Keratinocyte (primary cell): ENCODE results near the gene PARP16. TPM values are rescaled to one million over a fixed set of nuclear protein-coding genes. Genes with fewer than 3 reads are reported as not detected.

Experiments used
- DNase-seq: peaks from one replicate; pipeline ENCODE4 v3.0.0-alpha.2; 2011; ENCODE audit warnings: low read depth, missing footprints, low spot score
- FAIRE-seq: peaks from 2 replicates; lab custom pipeline; 2011; peaks lifted over from hg19 to GRCh38; lab: Jason Lieb, UNC
- H2AFZ ChIP-seq: 2 replicates; pipeline ENCODE4 v1.6.0; 2012; ENCODE audit warnings: low read length, control low read depth, inconsistent platforms; ENCODE audit not compliant: control insufficient read depth
- H3K27ac ChIP-seq: 2 replicates; pipeline ENCODE4 v1.5.1; 2011; ENCODE audit warnings: low read length; ENCODE audit not compliant: control insufficient read depth, insufficient read depth
- H3K27me3 ChIP-seq: 3 replicates; pipeline ENCODE4 v1.6.0; 2011; ENCODE audit warnings: low read length; ENCODE audit not compliant: control insufficient read depth, insufficient read depth; ENCODE audit errors: extremely low read depth
- H3K36me3 ChIP-seq, 2 experiments: 2 replicates in 1 of 2; 3 replicates in 1 of 2; pipeline ENCODE4 v1.5.1; 2011; ENCODE audit warnings: low read length in 2 of 2, mild to moderate bottlenecking in 1 of 2; ENCODE audit not compliant: control insufficient read depth in 2 of 2, insufficient read depth in 2 of 2; ENCODE audit errors: extremely low read depth in 1 of 2
- H3K4me1 ChIP-seq: 3 replicates; pipeline ENCODE4 v1.5.1; 2011; ENCODE audit warnings: low read length; ENCODE audit not compliant: control insufficient read depth, insufficient read depth; ENCODE audit errors: extremely low read depth
- H3K4me2 ChIP-seq: 3 replicates; pipeline ENCODE4 v1.6.0; 2011; ENCODE audit warnings: low read depth, low read length; ENCODE audit not compliant: control insufficient read depth, insufficient read depth; ENCODE audit errors: extremely low read depth
- H3K4me3 ChIP-seq, 3 experiments: fragments of 200-600 bp in 1 of 3; sonication (generic) in 1 of 3; 2 replicates in 2 of 3; 3 replicates in 1 of 3; pipeline ENCODE4 v1.5.1; 2011 to 2016; ENCODE audit warnings: low read length in 3 of 3, mild to moderate bottlenecking in 3 of 3, control low read depth in 2 of 3, inconsistent platforms in 1 of 3, low read depth in 1 of 3, mixed read lengths in 1 of 3, mixed run types in 1 of 3, moderate library complexity in 1 of 3; ENCODE audit not compliant: control insufficient read depth in 2 of 3, insufficient read depth in 2 of 3; ENCODE audit errors: extremely low read depth in 1 of 3
- H3K79me2 ChIP-seq: 2 replicates; pipeline ENCODE4 v1.6.0; 2012; ENCODE audit warnings: low read length; ENCODE audit not compliant: control insufficient read depth, insufficient read depth
- H3K9ac ChIP-seq: 3 replicates; pipeline ENCODE4 v1.6.0; 2011; ENCODE audit warnings: low read length; ENCODE audit not compliant: control insufficient read depth, insufficient read depth; ENCODE audit errors: extremely low read depth
- H3K9me1 ChIP-seq: 3 replicates; pipeline ENCODE4 v1.6.0; 2011; ENCODE audit warnings: low read length; ENCODE audit not compliant: control insufficient read depth, insufficient read depth; ENCODE audit errors: extremely low read depth
- H3K9me3 ChIP-seq: 2 replicates; pipeline ENCODE4 v1.5.1; 2012; ENCODE audit warnings: low read depth, low read length; ENCODE audit not compliant: control insufficient read depth
- H4K20me1 ChIP-seq: 3 replicates; pipeline ENCODE4 v1.6.0; 2011; ENCODE audit warnings: low read length; ENCODE audit not compliant: control insufficient read depth, insufficient read depth; ENCODE audit errors: extremely low read depth
- EZH2 ChIP-seq: IDR thresholded peaks from one replicate; pipeline ENCODE4 v1.6.1; 2012; ENCODE audit warnings: inconsistent platforms, mild to moderate bottlenecking, low read length, moderate library complexity
- dilution Hi-C: fragments of 300-500 bp; cut with MboI; formaldehyde crosslinking; loops from one replicate; pipeline ENCODE4 v1.7.0; 2020; ENCODE audit warnings: low sequenced_read_pairs; ENCODE audit not compliant: extremely low pct_ligation_motif_present
- polyA plus RNA-seq, 5 experiments: library from polyadenylated mRNA; depleted of rRNA in 3 of 5; stranded (reverse) in 3 of 5; stranded (forward) in 1 of 5; unstranded in 1 of 5; fragments of >200 nt; gene quantifications; 1 replicate in 1 of 5; 2 replicates in 3 of 5; 3 replicates in 1 of 5; pipeline versions ENCODE4 v1.2.1 to v1.2.3, GENCODE V29; 2011 to 2012; ENCODE audit warnings: missing spikeins in 2 of 5, low read depth in 1 of 5, low replicate concordance in 1 of 5
- TF ChIP-seq, protein P1 (sequence below), 3 experiments: IDR thresholded peaks in 1 of 3; conservative IDR thresholded peaks in 1 of 3; optimal IDR thresholded peaks in 1 of 3; 2 replicates in 2 of 3; 3 replicates in 1 of 3; pipeline versions ENCODE3 to v1.5.1; 2011; ENCODE audit warnings: low read length in 3 of 3, mild to moderate bottlenecking in 3 of 3, moderate library complexity in 2 of 3, control low read depth in 1 of 3, inconsistent platforms in 1 of 3; ENCODE audit not compliant: insufficient read depth in 2 of 3; ENCODE audit errors: extremely low read depth in 1 of 3

PARP16 gene
- polyA plus RNA-seq, 1 donor (not counting 4 experiments of a cell fraction or from before 2014, with no cell fraction given) = 2.1 TPM

- H3K79me2 ChIP-seq = no peaks in the 10 kb centered on the region
- no peaks in the 10 kb centered on the region for H3K4me1 ChIP-seq
- no peaks in the 10 kb centered on the region for H4K20me1 ChIP-seq
- H3K9ac ChIP-seq = no peak overlapping the region
- peaks cover 41% of the 10 kb centered on the region for H3K27me3 ChIP-seq
- no peak for TF ChIP-seq EZH2
- TF ChIP-seq, protein P1, sequence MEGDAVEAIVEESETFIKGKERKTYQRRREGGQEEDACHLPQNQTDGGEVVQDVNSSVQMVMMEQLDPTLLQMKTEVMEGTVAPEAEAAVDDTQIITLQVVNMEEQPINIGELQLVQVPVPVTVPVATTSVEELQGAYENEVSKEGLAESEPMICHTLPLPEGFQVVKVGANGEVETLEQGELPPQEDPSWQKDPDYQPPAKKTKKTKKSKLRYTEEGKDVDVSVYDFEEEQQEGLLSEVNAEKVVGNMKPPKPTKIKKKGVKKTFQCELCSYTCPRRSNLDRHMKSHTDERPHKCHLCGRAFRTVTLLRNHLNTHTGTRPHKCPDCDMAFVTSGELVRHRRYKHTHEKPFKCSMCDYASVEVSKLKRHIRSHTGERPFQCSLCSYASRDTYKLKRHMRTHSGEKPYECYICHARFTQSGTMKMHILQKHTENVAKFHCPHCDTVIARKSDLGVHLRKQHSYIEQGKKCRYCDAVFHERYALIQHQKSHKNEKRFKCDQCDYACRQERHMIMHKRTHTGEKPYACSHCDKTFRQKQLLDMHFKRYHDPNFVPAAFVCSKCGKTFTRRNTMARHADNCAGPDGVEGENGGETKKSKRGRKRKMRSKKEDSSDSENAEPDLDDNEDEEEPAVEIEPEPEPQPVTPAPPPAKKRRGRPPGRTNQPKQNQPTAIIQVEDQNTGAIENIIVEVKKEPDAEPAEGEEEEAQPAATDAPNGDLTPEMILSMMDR (optimal IDR thresholded peaks at IDR 0.05 in 1 of 3, IDR thresholded peaks at IDR 0.05 in 1 of 3, conservative IDR thresholded peaks at IDR 0.05 in 1 of 3; ENCODE audit: extremely low read depth in 1 of 3, insufficient read depth in 2 of 3, low read length in 3 of 3) = no peak
- no peak overlapping the region for H3K27ac ChIP-seq
- DNase-seq (no peak), FAIRE-seq (no peak)
- no peaks in the 10 kb centered on the region for H3K9me3 ChIP-seq
- no peak overlapping the region for H3K4me2 ChIP-seq
- dilution Hi-C loops = no loop called here
- no peak overlapping the region for H2AFZ ChIP-seq
- no peaks in the 10 kb centered on the region for H3K9me1 ChIP-seq
- no peak overlapping the region for H3K4me3 ChIP-seq
- no peaks in the 10 kb centered on the region for H3K36me3 ChIP-seq
Observed at GRCh38 chr15:65333148-65333820, 46.6 kb upstream of the PARP16 start.

- Histone ChIP-seq H3K27ac (no peak overlapping the region), H3K79me2 (no peaks in the 10 kb centered on the region), H4K20me1 (no peaks in the 10 kb centered on the region), H3K9me3 (no peaks in the 10 kb centered on the region), H3K4me3 (no peak overlapping the region), H2AFZ (no peak overlapping the region), H3K27me3 (peaks cover 37% of the 10 kb centered on the region), H3K9ac (no peak overlapping the region), H3K4me2 (no peak overlapping the region), H3K36me3 (no peaks in the 10 kb centered on the region), H3K9me1 (no peaks in the 10 kb centered on the region), H3K4me1 (no peaks in the 10 kb centered on the region)
- TF ChIP-seq EZH2 = no peak
- TF ChIP-seq, protein P1 (optimal IDR thresholded peaks at IDR 0.05 in 1 of 3, IDR thresholded peaks at IDR 0.05 in 1 of 3, conservative IDR thresholded peaks at IDR 0.05 in 1 of 3; ENCODE audit: extremely low read depth in 1 of 3, insufficient read depth in 2 of 3, low read length in 3 of 3) = no peak
- no peak for DNase-seq
- FAIRE-seq = no peak
- dilution Hi-C loops = no loop called here
Observed at GRCh38 chr15:65332391-65333147, 45.9 kb upstream of the PARP16 start.
